Natural killer cell (primary cell): ENCODE results near the gene ASPA. TPM values are rescaled to one million over a fixed set of nuclear protein-coding genes. Genes with fewer than 3 reads are reported as not detected.

Experiments
- ATAC-seq, 3 donors: fragments of 150-1000 bp in 2 of 3; fragments of 200-7000 bp in 1 of 3; cut with Tn5 transposase; 1 replicate in 1 of 3; 2 replicates in 2 of 3; pipeline ENCODE4 v1.10.0; 2021; ENCODE audit warnings: mild to moderate bottlenecking in 2 of 3, moderate library complexity in 2 of 3
- DNase-seq, 2 donors: peaks; one replicate each; pipeline versions ENCODE4 v3.0.0 to v3.0.0-alpha.2; 2013 to 2021; ENCODE audit warnings: mixed read lengths in 1 of 2
- H3K27ac ChIP-seq: one replicate; pipeline ENCODE4 v1.5.1; 2013; ENCODE audit warnings: mild to moderate bottlenecking, low read length
- H3K27me3 ChIP-seq: one replicate; pipeline ENCODE4 v1.6.1; 2013; ENCODE audit warnings: low read length; ENCODE audit not compliant: control insufficient read depth, insufficient read depth
- H3K36me3 ChIP-seq: one replicate; pipeline ENCODE4 v1.6.1; 2013; ENCODE audit warnings: low read length; ENCODE audit not compliant: control insufficient read depth, insufficient read depth
- H3K4me1 ChIP-seq: one replicate; pipeline ENCODE4 v1.6.1; 2013; ENCODE audit warnings: low read length; ENCODE audit not compliant: control insufficient read depth, insufficient read depth
- H3K4me3 ChIP-seq: one replicate; pipeline ENCODE4 v1.5.1; 2013; ENCODE audit warnings: low read length
- H3K9me3 ChIP-seq: one replicate; pipeline ENCODE4 v1.6.1; 2013; ENCODE audit warnings: low read length; ENCODE audit not compliant: control insufficient read depth, insufficient read depth
- H3K27ac Mint-ChIP-seq, 2 donors: one replicate each; pipeline ENCODE4 v1.8.0; 2022; ENCODE audit warnings: mild to moderate bottlenecking in 2 of 2, mixed read lengths in 2 of 2, moderate library complexity in 1 of 2
- H3K27me3 Mint-ChIP-seq, 2 donors: one replicate each; pipeline ENCODE4 v1.8.0; 2022; ENCODE audit warnings: low read depth in 2 of 2, mixed read lengths in 2 of 2
- H3K36me3 Mint-ChIP-seq: one replicate; pipeline ENCODE4 v1.8.0; 2022; ENCODE audit warnings: mixed read lengths
- H3K4me1 Mint-ChIP-seq, 2 donors: one replicate each; pipeline ENCODE4 v1.8.0; 2022; ENCODE audit warnings: mixed read lengths in 2 of 2
- H3K4me3 Mint-ChIP-seq: one replicate; pipeline ENCODE4 v1.8.0; 2022; ENCODE audit warnings: mild to moderate bottlenecking, moderate library complexity, mixed read lengths
- H3K9me3 Mint-ChIP-seq, 2 donors: one replicate each; pipeline ENCODE4 v1.8.0; 2022; ENCODE audit warnings: mixed read lengths in 2 of 2
- CTCF ChIP-seq: fragments of 200-600 bp; IDR thresholded peaks from one replicate; pipeline ENCODE4 v1.8.0; 2022; ENCODE audit warnings: antibody characterized with exemption
- WGBS: methylation state at CpG from one replicate; pipeline ENCODE4 v1.1.7; 2013; ENCODE audit warnings: missing lambda C conversion rate; ENCODE audit not compliant: insufficient coverage; 5-methylcytosine and 5-hydroxymethylcytosine counted together
- intact Hi-C: fragments of 100-400 bp; cut with micrococcal nuclease; formaldehyde crosslinking; loops from one replicate; pipeline ENCODE4 v1.14.2; 2022
- total RNA-seq, 4 donors: library from RNA; stranded (reverse); fragments of 120-200 nt in 1 of 4; gene quantifications; one replicate each; pipeline versions ENCODE4 v1.2.3 to v1.2.4, GENCODE V29; 2013 to 2022

The ASPA gene
- total RNA-seq, 3 donors from 2014 or later (not counting 1 experiment from before 2014, with no cell fraction given), result not detected

GRCh38 chr17:3529817-3530741 lies 54.3 kb downstream of the ASPA start:
- no peak overlapping the region for H3K4me3 Mint-ChIP-seq
- no peaks in the 10 kb centered on the region for H3K36me3 ChIP-seq
- peaks cover 9% of the 10 kb centered on the region for H3K4me1 ChIP-seq
- H3K4me3 ChIP-seq, result no peak overlapping the region
- WGBS, result 86% methylated on average over 32 of the region's 32 CpGs
- no peak for DNase-seq
- no peaks in the 10 kb centered on the region for H3K9me3 Mint-ChIP-seq
- no peak for TF ChIP-seq CTCF
- peaks cover 0 to 7% of the 10 kb centered on the region in 2 donors for H3K4me1 Mint-ChIP-seq
- no peak overlapping the region for H3K27ac ChIP-seq
- ATAC-seq, result no peak
- intact Hi-C loops, result no loop called here
- H3K9me3 ChIP-seq, result peaks cover 2% of the 10 kb centered on the region
- no peaks in the 10 kb centered on the region for H3K36me3 Mint-ChIP-seq
- H3K27me3 ChIP-seq, result no peaks in the 10 kb centered on the region
- no peaks in the 10 kb centered on the region for H3K27me3 Mint-ChIP-seq
- no peak overlapping the region for H3K27ac Mint-ChIP-seq

- Mint-ChIP-seq H3K27ac (no peak overlapping the region), H3K4me3 (no peak overlapping the region), H3K9me3 (no peaks in the 10 kb centered on the region), H3K4me1 (peaks cover 0 to 14% of the 10 kb centered on the region in 2 donors), H3K27me3 (no peaks in the 10 kb centered on the region), H3K36me3 (no peaks in the 10 kb centered on the region)
- intact Hi-C loops, result no loop called here
- H3K9me3 ChIP-seq, result peaks cover 2% of the 10 kb centered on the region
- H3K27me3 ChIP-seq, result no peaks in the 10 kb centered on the region
- peaks cover 17% of the 10 kb centered on the region for H3K4me1 ChIP-seq
- H3K36me3 ChIP-seq, result no peaks in the 10 kb centered on the region
- no peak for TF ChIP-seq CTCF
- no peak overlapping the region for H3K27ac ChIP-seq
- DNase-seq, result no peak
- 88% methylated on average over 21 of the region's 21 CpGs for WGBS
- no peak for ATAC-seq
- no peak overlapping the region for H3K4me3 ChIP-seq
Measured at GRCh38 chr17:3531266-3532101, 55.7 kb downstream of the ASPA start.

GRCh38 chr17:3532106-3532858 lies 56.5 kb downstream of the ASPA start:
- TF ChIP-seq CTCF, result no peak
- ATAC-seq, result no peak
- H3K27ac Mint-ChIP-seq, result no peak overlapping the region
- H3K27me3 Mint-ChIP-seq, result no peaks in the 10 kb centered on the region
- H3K36me3 Mint-ChIP-seq, result no peaks in the 10 kb centered on the region
- H3K9me3 ChIP-seq, result peaks cover 2% of the 10 kb centered on the region
- H3K4me3 ChIP-seq, result no peak overlapping the region
- H3K27me3 ChIP-seq, result no peaks in the 10 kb centered on the region
- no peaks in the 10 kb centered on the region for H3K36me3 ChIP-seq
- H3K4me3 Mint-ChIP-seq, result no peak overlapping the region
- peaks cover 0 to 14% of the 10 kb centered on the region in 2 donors for H3K4me1 Mint-ChIP-seq
- WGBS, result 93% methylated on average over 36 of the region's 36 CpGs
- H3K4me1 ChIP-seq, result peaks cover 17% of the 10 kb centered on the region
- no peak overlapping the region for H3K27ac ChIP-seq
- DNase-seq, result no peak
- intact Hi-C loops, result no loop called here
- H3K9me3 Mint-ChIP-seq, result no peaks in the 10 kb centered on the region
